IMR-90 (cell line): ENCODE results near the gene RGS3. TPM values are rescaled to one million over a fixed set of nuclear protein-coding genes. Genes with fewer than 3 reads are reported as not detected.

Source experiments
- ATAC-seq: fragments of 200-7000 bp; cut with Tn5 transposase; 2 replicates; pipeline ENCODE4 v1.9.1; 2020; ENCODE audit warnings: low read depth, mild to moderate bottlenecking, moderate library complexity
- BruUV-seq: library from RNA; stranded (reverse); fragments of 400-500 nt; replicated peaks from 2 replicates; lab custom pipeline; 2021; lab: Mats Ljungman, UMichigan
- CTCF ChIA-PET: fragments of 300-600 bp; formaldehyde crosslinking; extraction: SDS; loops from one replicate; lab custom pipeline; 2021; ENCODE audit warnings: antibody characterized with exemption; lab: Yijun Ruan, JAX
- POLR2A ChIA-PET: fragments of 300-600 bp; sonication (Branson Sonifier 250); formaldehyde crosslinking; loops from one replicate; lab custom pipeline; 2022; ENCODE audit warnings: antibody characterized with exemption; ENCODE audit not compliant: unreplicated experiment; lab: Charles Lee
- DNase-seq: peaks from one replicate; pipeline ENCODE4 v3.0.0; 2013
- H2AFZ ChIP-seq: replicated peaks from 2 replicates; pipeline ENCODE3; 2013; ENCODE audit warnings: low read length, mild to moderate bottlenecking; ENCODE audit not compliant: poor library complexity
- H2AK5ac ChIP-seq: 2 replicates; pipeline ENCODE4 v1.6.1; 2013; ENCODE audit warnings: low read depth, low read length, inconsistent platforms
- H2AK9ac ChIP-seq: replicated peaks from 2 replicates; pipeline ENCODE3; 2013; ENCODE audit warnings: mild to moderate bottlenecking, low read depth, low read length, moderate library complexity; ENCODE audit not compliant: poor library complexity
- H2BK120ac ChIP-seq: 2 replicates; pipeline ENCODE4 v1.6.1; 2013; ENCODE audit warnings: low read depth, low read length, inconsistent platforms
- H2BK15ac ChIP-seq: 3 replicates; pipeline ENCODE4 v1.6.1; 2013; ENCODE audit warnings: low read depth, low read length, inconsistent platforms
- H2BK20ac ChIP-seq: 2 replicates; pipeline ENCODE4 v1.6.1; 2013; ENCODE audit warnings: low read depth, mild to moderate bottlenecking, inconsistent platforms, low read length, moderate library complexity
- H2BK5ac ChIP-seq: 2 replicates; pipeline ENCODE4 v1.6.1; 2013; ENCODE audit warnings: mild to moderate bottlenecking, low read depth, low read length, inconsistent platforms; ENCODE audit not compliant: poor library complexity, severe bottlenecking
- H3K14ac ChIP-seq: replicated peaks from 2 replicates; pipeline ENCODE4 v1.6.1; 2013; ENCODE audit warnings: low read depth, low read length, inconsistent platforms
- H3K18ac ChIP-seq: 2 replicates; pipeline ENCODE4 v1.6.1; 2013; ENCODE audit warnings: low read depth, low read length, control low read depth
- H3K23ac ChIP-seq: 2 replicates; pipeline ENCODE4 v1.6.1; 2013; ENCODE audit warnings: low read depth, low read length, inconsistent platforms
- H3K27ac ChIP-seq: 2 replicates; pipeline ENCODE4 v1.5.1; 2013; ENCODE audit warnings: mild to moderate bottlenecking, control low read depth, low read length; ENCODE audit not compliant: insufficient read depth
- H3K27me3 ChIP-seq: 2 replicates; pipeline ENCODE4 v1.6.1; 2013; ENCODE audit warnings: low read length; ENCODE audit not compliant: control insufficient read depth, insufficient read depth
- H3K36me3 ChIP-seq: 2 replicates; pipeline ENCODE4 v1.6.1; 2013; ENCODE audit warnings: low read length, mixed read lengths; ENCODE audit not compliant: control insufficient read depth, insufficient read depth
- H3K4ac ChIP-seq: 2 replicates; pipeline ENCODE4 v1.6.1; 2013; ENCODE audit warnings: low read depth, low read length, inconsistent platforms
- H3K4me1 ChIP-seq: 2 replicates; pipeline ENCODE4 v1.6.1; 2013; ENCODE audit warnings: low read length, mixed read lengths; ENCODE audit not compliant: control insufficient read depth, insufficient read depth
- H3K4me2 ChIP-seq: 2 replicates; pipeline ENCODE4 v1.6.1; 2013; ENCODE audit warnings: low read depth, mild to moderate bottlenecking, control low read depth, low read length, moderate library complexity
- H3K4me3 ChIP-seq: 2 replicates; pipeline ENCODE4 v1.5.1; 2013; ENCODE audit warnings: low read depth, mild to moderate bottlenecking, control low read depth, low read length, moderate library complexity; ENCODE audit not compliant: insufficient read depth
- H3K56ac ChIP-seq: 2 replicates; pipeline ENCODE4 v1.6.1; 2013; ENCODE audit warnings: low read length, inconsistent platforms; ENCODE audit not compliant: insufficient read depth; ENCODE audit errors: extremely low read depth
- H3K79me1 ChIP-seq, 2 experiments: 2 replicates each; pipeline ENCODE4 v1.6.1; 2013; ENCODE audit warnings: low read length in 2 of 2, inconsistent platforms in 1 of 2, low read depth in 1 of 2
- H3K9ac ChIP-seq: 2 replicates; pipeline ENCODE4 v1.6.1; 2013; ENCODE audit warnings: low read depth, low read length, control low read depth
- H3K9me1 ChIP-seq: 2 replicates; pipeline ENCODE4 v1.6.1; 2013; ENCODE audit warnings: low read length, inconsistent platforms; ENCODE audit not compliant: insufficient read depth
- H3K9me3 ChIP-seq: 2 replicates; pipeline ENCODE4 v1.6.1; 2013; ENCODE audit warnings: low read length; ENCODE audit not compliant: control insufficient read depth, insufficient read depth
- H4K20me1 ChIP-seq: 2 replicates; pipeline ENCODE4 v1.6.1; 2013; ENCODE audit warnings: low read length, inconsistent platforms; ENCODE audit not compliant: insufficient read depth
- H4K5ac ChIP-seq: 2 replicates; pipeline ENCODE4 v1.6.1; 2013; ENCODE audit warnings: mild to moderate bottlenecking, low read depth, low read length, control low read depth
- H4K8ac ChIP-seq, 2 experiments: 2 replicates each; pipeline ENCODE4 v1.6.1; 2013; ENCODE audit warnings: low read depth in 2 of 2, low read length in 2 of 2, control low read depth in 1 of 2, inconsistent platforms in 1 of 2
- H4K91ac ChIP-seq: 2 replicates; pipeline ENCODE4 v1.6.1; 2013; ENCODE audit warnings: low read depth, low read length, inconsistent platforms; ENCODE audit not compliant: insufficient read depth
- BHLHE40 ChIP-seq: fragments of 150-350 bp; IDR thresholded peaks from 2 replicates; pipeline ENCODE4 v1.6.1; 2016; ENCODE audit warnings: mild to moderate bottlenecking, low read depth, low read length
- CTCF ChIP-seq: conservative IDR thresholded peaks from 2 replicates; pipeline ENCODE4 v1.5.1; 2012; ENCODE audit warnings: mild to moderate bottlenecking, low read depth, low read length, improper control_type of control experiment
- MXI1 ChIP-seq: IDR thresholded peaks from 2 replicates; pipeline ENCODE4 v1.6.1; 2012; ENCODE audit warnings: low read depth, mild to moderate bottlenecking, low read length, moderate library complexity, borderline replicate concordance
- RAD21 ChIP-seq: IDR thresholded peaks from 2 replicates; pipeline ENCODE4 v1.6.1; 2012; ENCODE audit warnings: low read length, improper control_type of control experiment
- SMC3 ChIP-seq: fragments of 150-350 bp; IDR thresholded peaks from 2 replicates; pipeline ENCODE4 v1.6.1; 2016; ENCODE audit warnings: low read depth, mild to moderate bottlenecking, antibody characterized with exemption, low read length, moderate library complexity
- WGBS, 2 experiments: methylation state at CpG; one replicate each; pipeline versions ENCODE4 v1.1.5 to v1.1.7; 2013; ENCODE audit warnings: missing lambda C conversion rate in 2 of 2; ENCODE audit not compliant: insufficient read length in 1 of 2; ENCODE audit errors: extremely low coverage in 2 of 2; 5-methylcytosine and 5-hydroxymethylcytosine counted together
- dilution Hi-C: fragments of 300-500 bp; cut with HindIII; formaldehyde crosslinking; loops from one replicate; pipeline ENCODE4 v1.14.3; 2018; ENCODE audit warnings: low sequenced_read_pairs; ENCODE audit not compliant: unreplicated experiment
- in situ Hi-C: fragments of 300-500 bp; cut with MboI; formaldehyde crosslinking; loops from 3 replicates; pipeline ENCODE4 v1.14.3; 2019; ENCODE audit warnings: low sequenced_read_pairs, inconsistent platforms, mixed read lengths
- intact Hi-C: fragments of 100-400 bp; cut with micrococcal nuclease; formaldehyde crosslinking; loops from 2 replicates; pipeline ENCODE4 v1.10.0; 2022
- polyA plus RNA-seq, 3 experiments: library from polyadenylated mRNA; depleted of rRNA; stranded (reverse); fragments of >200 nt; gene quantifications; 2 replicates each; pipeline ENCODE4 v1.2.3, GENCODE V29; 2012; ENCODE audit warnings: low replicate concordance in 1 of 3
- total RNA-seq: library from RNA; depleted of rRNA; stranded (reverse); fragments of >200 nt; gene quantifications from 2 replicates; pipeline ENCODE4 v1.2.3, GENCODE V29; 2012

Gene RGS3
- total and polyA plus RNA-seq, 2 of the 4 experiments (the other 2 are of a cell fraction): 51.8 to 65.6 TPM

GRCh38 chr9:113599646-113600022 is 136.1 kb downstream of the RGS3 start:
- TF ChIP-seq MXI1 (no peak), RAD21 (peak; percentile 29), BHLHE40 (no peak), SMC3 (no peak), CTCF (no peak)
- peak overlapping the region in 1 of 2 experiments; percentile 87; a peak in 2 of 4 replicates for H4K8ac ChIP-seq
- H3K9me3 ChIP-seq: no peaks in the 10 kb centered on the region
- in situ Hi-C loops: no loop called here
- ChIA-PET POLR2A (no interaction called here), CTCF (interaction anchor here (1.2 kb wide), 1 partner anchor 8 kb away, joined by 4 read pairs; no protein-coding TSS in a partner anchor)
- H3K4me3 ChIP-seq: no peak overlapping the region
- WGBS, 2 experiments: no CpG with 5 or more reads among the region's 5 CpGs
- peak overlapping the region; percentile 90 for H4K91ac ChIP-seq
- peak overlapping the region; percentile 11; the same call in 1 of the 2 replicates for H3K18ac ChIP-seq
- H3K4ac ChIP-seq: peak overlapping the region; percentile 90
- peaks cover 0 to 69% of the 10 kb centered on the region in 2 experiments; a peak in 2 of 4 replicates for H3K79me1 ChIP-seq
- H2BK20ac ChIP-seq: peak overlapping the region; percentile 82
- dilution Hi-C loops: no loop called here
- no peak overlapping the region for H3K9ac ChIP-seq
- peak overlapping the region; percentile 83 for H3K14ac ChIP-seq
- H3K4me1 ChIP-seq: peaks cover 55% of the 10 kb centered on the region
- H3K9me1 ChIP-seq: peaks cover 53% of the 10 kb centered on the region
- ATAC-seq (peak; percentile 42), DNase-seq (peak; percentile 93)
- peak overlapping the region; percentile 25 for H3K27ac ChIP-seq
- peak overlapping the region; percentile 84; the same call in 1 of the 2 replicates for H3K23ac ChIP-seq
- intact Hi-C loops: no loop called here
- peak overlapping the region; percentile 83 for H2AK9ac ChIP-seq
- peak overlapping the region; percentile 96 for H2AK5ac ChIP-seq
- H2BK120ac ChIP-seq: peak overlapping the region; percentile 96
- H3K36me3 ChIP-seq: peaks cover 26% of the 10 kb centered on the region
- BruUV-seq: no TSS peak
- peak overlapping the region; percentile 70 for H2AFZ ChIP-seq
- peak overlapping the region; percentile 5; the same call in 1 of the 2 replicates for H4K5ac ChIP-seq
- H2BK15ac ChIP-seq: peak overlapping the region; percentile 82; the same call in 1 of the 3 replicates
- no peak overlapping the region for H3K4me2 ChIP-seq
- H4K20me1 ChIP-seq: peaks cover 42% of the 10 kb centered on the region
- H3K56ac ChIP-seq: peak overlapping the region; percentile 41; the same call in 1 of the 2 replicates
- H2BK5ac ChIP-seq: peak overlapping the region; percentile 52
- H3K27me3 ChIP-seq: no peaks in the 10 kb centered on the region
